ENCODE data around the gene LHFPL2.
"Not testable (repeated sequence)": the region's sequence is repeated elsewhere in the genome, so short reads cannot be mapped to it uniquely, and the experiment has no call there.

The LHFPL2 gene

GRCh38 chr5:78640662-78641474 lies 7.7 kb downstream of the LHFPL2 start:
- no peak for DNase-seq (ENCODE audit: low spot score)

- no peak for DNase-seq (ENCODE audit: low spot score)
Measured at GRCh38 chr5:78639791-78640190, 8.8 kb downstream of the LHFPL2 start.

- no peak for DNase-seq (ENCODE audit: low spot score)
Measured at GRCh38 chr5:78638973-78639669, 9.5 kb downstream of the LHFPL2 start.

GRCh38 chr5:78638423-78638822 lies 10.1 kb downstream of the LHFPL2 start:
- no peak for DNase-seq (ENCODE audit: low spot score)

- no peak for DNase-seq (ENCODE audit: low spot score)
Measured at GRCh38 chr5:78637468-78637867, 11.1 kb downstream of the LHFPL2 start.

- DNase-seq (ENCODE audit: low spot score), result no peak
Measured at GRCh38 chr5:78636682-78637081, 11.9 kb downstream of the LHFPL2 start.

GRCh38 chr5:78634634-78635033 lies 13.9 kb downstream of the LHFPL2 start:
- no peak for DNase-seq (ENCODE audit: low spot score)

- DNase-seq (ENCODE audit: low spot score), result no peak
Measured at GRCh38 chr5:78634229-78634628, 14.3 kb downstream of the LHFPL2 start.

GRCh38 chr5:78633700-78634099 lies 14.9 kb downstream of the LHFPL2 start:
- no peak for DNase-seq (ENCODE audit: low spot score)

GRCh38 chr5:78632467-78632866 lies 16.1 kb downstream of the LHFPL2 start:
- DNase-seq (ENCODE audit: low spot score), result no peak

GRCh38 chr5:78631931-78632330 lies 16.6 kb downstream of the LHFPL2 start:
- no peak for DNase-seq (ENCODE audit: low spot score)

- no peak for DNase-seq (ENCODE audit: low spot score)
Measured at GRCh38 chr5:78630047-78630446, 18.5 kb downstream of the LHFPL2 start.

GRCh38 chr5:78629624-78630023 lies 18.9 kb downstream of the LHFPL2 start:
- no peak for DNase-seq (ENCODE audit: low spot score)

GRCh38 chr5:78628270-78628992 lies 20.1 kb downstream of the LHFPL2 start:
- DNase-seq (ENCODE audit: low spot score), result no peak

- DNase-seq (ENCODE audit: low spot score), result no peak
Measured at GRCh38 chr5:78627766-78628165, 20.8 kb downstream of the LHFPL2 start.

- no peak for DNase-seq (ENCODE audit: low spot score)
Measured at GRCh38 chr5:78627175-78627574, 21.4 kb downstream of the LHFPL2 start.

- no peak for DNase-seq (ENCODE audit: low spot score)
Measured at GRCh38 chr5:78626009-78626571, 22.5 kb downstream of the LHFPL2 start.

- no peak for DNase-seq (ENCODE audit: low spot score)
Measured at GRCh38 chr5:78624992-78625391, 23.6 kb downstream of the LHFPL2 start.

- DNase-seq (ENCODE audit: low spot score), result no peak
Measured at GRCh38 chr5:78624011-78624541, 24.5 kb downstream of the LHFPL2 start.

GRCh38 chr5:78622302-78622971 lies 26.1 kb downstream of the LHFPL2 start:
- DNase-seq (ENCODE audit: low spot score), result no peak

- no peak for DNase-seq (ENCODE audit: low spot score)
Measured at GRCh38 chr5:78621291-78621738, 27.3 kb downstream of the LHFPL2 start.

- not testable (repeated sequence) for DNase-seq (ENCODE audit: low spot score)
Measured at GRCh38 chr5:78620119-78620518, 28.5 kb downstream of the LHFPL2 start.

Measured in cerebellar cortex (tissue), 1 donor.